HepG2 (cell line): ENCODE data around the gene JPH3. TPM values are rescaled to one million over a fixed set of nuclear protein-coding genes. Genes with fewer than 3 reads are reported as not detected.

Experiments
- ATAC-seq: fragments of 200-7000 bp; cut with Tn5 transposase; 3 replicates; pipeline ENCODE4 v1.9.1; 2020; ENCODE audit warnings: mild to moderate bottlenecking, moderate library complexity
- BruUV-seq: library from RNA; stranded (reverse); fragments of 400-500 nt; replicated peaks from 2 replicates; lab custom pipeline; 2021; lab: Mats Ljungman, UMichigan
- CTCF ChIA-PET: fragments of 300-600 bp; formaldehyde crosslinking; extraction: SDS; loops from one replicate; lab custom pipeline; 2021; ENCODE audit warnings: low total read pairs, inconsistent platforms, low intra/inter-chr PET ratio; lab: Yijun Ruan, JAX
- POLR2A ChIA-PET: fragments of 350-600 bp; sonication (Branson Sonifier 250); formaldehyde crosslinking; loops from one replicate; lab custom pipeline; 2020; ENCODE audit warnings: antibody characterized with exemption, inconsistent platforms; lab: Yijun Ruan, JAX
- DNase-seq: peaks from one replicate; pipeline ENCODE4 v3.0.0-alpha.2; 2015; ENCODE audit warnings: low spot score
- FAIRE-seq: peaks from 3 replicates; lab custom pipeline; 2011; peaks lifted over from hg19 to GRCh38; lab: Jason Lieb, UNC
- H2AFZ ChIP-seq: one replicate; pipeline ENCODE4 v1.6.1; 2011; ENCODE audit warnings: low read length, inconsistent platforms
- H3K27ac ChIP-seq: fragments of 300-600 bp; 3 replicates; pipeline ENCODE4 v1.8.0; 2011; ENCODE audit warnings: mixed run types, mild to moderate bottlenecking, mixed read lengths, low read length, inconsistent platforms; ENCODE audit not compliant: insufficient read depth; ENCODE audit errors: extremely low read length
- H3K27me3 ChIP-seq, 2 experiments: fragments of 200-600 bp in 1 of 2; 2 replicates in 1 of 2; 3 replicates in 1 of 2; pipeline versions ENCODE4 v1.6.0 to v1.8.0; 2011; ENCODE audit warnings: low read length in 2 of 2, mild to moderate bottlenecking in 2 of 2, moderate library complexity in 2 of 2, inconsistent platforms in 1 of 2; ENCODE audit not compliant: insufficient read depth in 2 of 2, control insufficient read depth in 1 of 2
- H3K36me3 ChIP-seq, 2 experiments: fragments of 200-600 bp in 1 of 2; replicated peaks in 1 of 2; 2 replicates in 1 of 2; 3 replicates in 1 of 2; pipeline versions ENCODE4 v1.5.1 to v1.8.0; 2011; ENCODE audit warnings: low read length in 2 of 2, inconsistent platforms in 1 of 2; ENCODE audit not compliant: insufficient read depth in 2 of 2, control insufficient read depth in 1 of 2
- H3K4me1 ChIP-seq: 2 replicates; pipeline ENCODE4 v1.5.1; 2012; ENCODE audit warnings: low read length, inconsistent platforms; ENCODE audit not compliant: insufficient read depth
- H3K4me2 ChIP-seq: 2 replicates; pipeline ENCODE4 v1.6.0; 2011; ENCODE audit warnings: low read depth, low read length, inconsistent platforms
- H3K4me3 ChIP-seq, 3 experiments: fragments of 200-600 bp in 1 of 3; sonication (generic), shearing (Covaris generic) in 1 of 3; replicated peaks in 1 of 3; 2 replicates each; pipeline ENCODE4 v1.5.1; 2011 to 2016; ENCODE audit warnings: low read length in 3 of 3, inconsistent platforms in 2 of 3, low read depth in 2 of 3, mild to moderate bottlenecking in 2 of 3, control low read depth in 1 of 3, mixed read lengths in 1 of 3; ENCODE audit not compliant: insufficient read depth in 1 of 3
- H3K79me2 ChIP-seq: one replicate; pipeline ENCODE4 v1.6.1; 2011; ENCODE audit warnings: low read length, inconsistent platforms; ENCODE audit not compliant: insufficient read depth
- H3K9ac ChIP-seq: 2 replicates; pipeline ENCODE4 v1.6.0; 2011; ENCODE audit warnings: mild to moderate bottlenecking, low read depth, low read length, inconsistent platforms; ENCODE audit not compliant: insufficient read depth
- H3K9me3 ChIP-seq: 2 replicates; pipeline ENCODE4 v1.5.1; 2012; ENCODE audit warnings: mild to moderate bottlenecking, low read length
- H4K20me1 ChIP-seq: 2 replicates; pipeline ENCODE4 v1.6.0; 2011; ENCODE audit warnings: inconsistent platforms, mild to moderate bottlenecking, low read length, moderate library complexity; ENCODE audit not compliant: insufficient read depth
- ARNTL ChIP-seq: sonication (generic); formaldehyde crosslinking; IDR thresholded peaks from 2 replicates; pipeline ENCODE4 v1.4.0; 2020; ENCODE audit warnings: mild to moderate bottlenecking, missing genetic modification reagents
- BRD4 ChIP-seq: sonication (generic); formaldehyde crosslinking; IDR thresholded peaks from 2 replicates; pipeline ENCODE4 v1.4.0; 2020; ENCODE audit warnings: missing genetic modification reagents
- CAMTA2 ChIP-seq: sonication (generic); formaldehyde crosslinking; IDR thresholded peaks from 2 replicates; pipeline ENCODE4 v1.4.0; 2020; ENCODE audit warnings: mild to moderate bottlenecking, missing genetic modification reagents, borderline replicate concordance
- CCDC6 ChIP-seq: sonication (generic); formaldehyde crosslinking; IDR thresholded peaks from 2 replicates; pipeline ENCODE4 v1.8.1; 2022; ENCODE audit warnings: mild to moderate bottlenecking, missing genetic modification reagents, moderate library complexity
- HNF4A ChIP-seq: sonication (generic); formaldehyde crosslinking; IDR thresholded peaks from 2 replicates; pipeline ENCODE4 v1.4.0; 2020; ENCODE audit warnings: missing genetic modification reagents
- JARID2 ChIP-seq: sonication (generic); formaldehyde crosslinking; IDR thresholded peaks from 2 replicates; pipeline ENCODE4 v1.8.1; 2023; ENCODE audit warnings: missing genetic modification reagents, inconsistent platforms; ENCODE audit not compliant: insufficient replicate concordance
- MAFK ChIP-seq, 2 experiments: IDR thresholded peaks in 1 of 2; conservative IDR thresholded peaks in 1 of 2; 2 replicates each; pipeline ENCODE4 v1.6.1; 2011; ENCODE audit warnings: improper control_type of control experiment in 2 of 2, low read length in 2 of 2
- PHF20 ChIP-seq: sonication (generic); formaldehyde crosslinking; IDR thresholded peaks from 2 replicates; pipeline ENCODE4 v1.5.0; 2020; ENCODE audit warnings: mild to moderate bottlenecking, missing genetic modification reagents
- ZFX ChIP-seq: sonication (generic); formaldehyde crosslinking; IDR thresholded peaks from 2 replicates; pipeline ENCODE4 v1.4.0; 2020; ENCODE audit warnings: mild to moderate bottlenecking, low read depth, missing genetic modification reagents, moderate library complexity
- ZNF563 ChIP-seq: sonication (generic); formaldehyde crosslinking; IDR thresholded peaks from 2 replicates; pipeline ENCODE4 v1.8.0; 2022; ENCODE audit warnings: mild to moderate bottlenecking, moderate library complexity, missing genetic modification reagents
- ZNF570 ChIP-seq: sonication (generic); formaldehyde crosslinking; IDR thresholded peaks from 2 replicates; pipeline ENCODE4 v1.4.0; 2020; ENCODE audit warnings: mild to moderate bottlenecking, missing genetic modification reagents, borderline replicate concordance
- ZNF574 ChIP-seq: sonication (generic); formaldehyde crosslinking; IDR thresholded peaks from 2 replicates; pipeline ENCODE4 v1.4.0; 2020; ENCODE audit warnings: missing genetic modification reagents
- ZNF772 ChIP-seq: sonication (generic); formaldehyde crosslinking; IDR thresholded peaks from 2 replicates; pipeline ENCODE4 v1.5.0; 2020; ENCODE audit warnings: mild to moderate bottlenecking, missing genetic modification reagents
- ZZZ3 ChIP-seq: sonication (generic); formaldehyde crosslinking; IDR thresholded peaks from 2 replicates; pipeline ENCODE4 v1.4.0; 2020; ENCODE audit warnings: missing genetic modification reagents, mild to moderate bottlenecking, borderline replicate concordance
- WGBS: methylation state at CpG from one replicate; pipeline ENCODE4 v1.1.6; 2017; ENCODE audit warnings: low lambda C conversion rate; 5-methylcytosine and 5-hydroxymethylcytosine counted together
- in situ Hi-C: cut with HindIII; loops from 2 replicates; pipeline ENCODE4 v1.10.0; 2017; ENCODE audit warnings: low pct_unique_long_range_greater_than_20kb; ENCODE audit not compliant: extremely low pct_ligation_motif_present
- intact Hi-C: fragments of 100-400 bp; cut with micrococcal nuclease; formaldehyde crosslinking; loops from one replicate; pipeline ENCODE4 v1.10.0; 2022; ENCODE audit not compliant: unreplicated experiment
- polyA plus RNA-seq, 8 experiments: library from polyadenylated mRNA; depleted of rRNA in 3 of 8; stranded (reverse) in 7 of 8; unstranded in 1 of 8; fragments of >200 nt; fragmentation: Illumina TruSeq in 4 of 8; extraction: Trizol in 4 of 8; gene quantifications; 2 replicates each; pipeline versions ENCODE4 v1.2.1 to v1.2.3, GENCODE V29; 2011 to 2016; ENCODE audit warnings: low read depth in 4 of 8, missing spikeins in 1 of 8, mixed read lengths in 1 of 8; ENCODE audit not compliant: insufficient read depth in 1 of 8
- total RNA-seq, 5 experiments: library from RNA; depleted of rRNA; stranded (reverse); fragments of >200 nt; fragmentation: Illumina TruSeq; extraction: Trizol; gene quantifications; 2 replicates each; pipeline ENCODE4 v1.2.3, GENCODE V29; 2016; ENCODE audit warnings: low read depth in 1 of 5

Gene JPH3
- total and polyA plus RNA-seq, 2 of the 13 experiments (the other 11 are each of a cell fraction or from before 2014, with no cell fraction given): not detected

- intact Hi-C loops (no loop called here), in situ Hi-C loops (no loop called here)
- Histone ChIP-seq H3K36me3 (no peaks in the 10 kb centered on the region), H3K79me2 (no peaks in the 10 kb centered on the region), H3K4me1 (no peaks in the 10 kb centered on the region), H2AFZ (no peak overlapping the region), H4K20me1 (peaks cover 9% of the 10 kb centered on the region; the same call in 1 of the 2 replicates), H3K9ac (no peak overlapping the region), H3K27me3 (peaks cover 19 to 89% of the 10 kb centered on the region in 2 experiments), H3K4me3 (no peak overlapping the region), H3K27ac (no peak overlapping the region), H3K9me3 (no peaks in the 10 kb centered on the region), H3K4me2 (no peak overlapping the region)
- FAIRE-seq (no peak), ATAC-seq (no peak), DNase-seq (no peak)
- no TSS peak for BruUV-seq
- CTCF ChIA-PET: no interaction called here
- no peak for TF ChIP-seq ARNTL
- no peak for TF ChIP-seq ZNF563
- no peak for TF ChIP-seq HNF4A (CRISPR knock-in tag)
- no peak for TF ChIP-seq MAFK (conservative IDR thresholded peaks at IDR 0.05 in 1 of 2, IDR thresholded peaks at IDR 0.05 in 1 of 2; ENCODE audit: low read length in 2 of 2)
- TF ChIP-seq JARID2 (CRISPR knock-in tag): no peak
- TF ChIP-seq CAMTA2 (CRISPR knock-in tag): no peak
- no peak for TF ChIP-seq ZNF574 (CRISPR knock-in tag)
- TF ChIP-seq ZNF772: no peak
- no peak for TF ChIP-seq PHF20 (CRISPR knock-in tag)
- no peak for TF ChIP-seq CCDC6 (CRISPR knock-in tag)
- no peak for TF ChIP-seq ZNF570 (CRISPR knock-in tag)
- TF ChIP-seq BRD4: no peak
- TF ChIP-seq ZZZ3 (CRISPR knock-in tag): no peak
- TF ChIP-seq ZFX: no peak
- 57% methylated on average over 12 of the region's 14 CpGs for WGBS
- POLR2A ChIA-PET: no interaction called here
Measured at GRCh38 chr16:87687998-87688529, 85.8 kb downstream of the JPH3 start.
